ENCODE results near the gene WDR43.

Gene WDR43

DNA sequence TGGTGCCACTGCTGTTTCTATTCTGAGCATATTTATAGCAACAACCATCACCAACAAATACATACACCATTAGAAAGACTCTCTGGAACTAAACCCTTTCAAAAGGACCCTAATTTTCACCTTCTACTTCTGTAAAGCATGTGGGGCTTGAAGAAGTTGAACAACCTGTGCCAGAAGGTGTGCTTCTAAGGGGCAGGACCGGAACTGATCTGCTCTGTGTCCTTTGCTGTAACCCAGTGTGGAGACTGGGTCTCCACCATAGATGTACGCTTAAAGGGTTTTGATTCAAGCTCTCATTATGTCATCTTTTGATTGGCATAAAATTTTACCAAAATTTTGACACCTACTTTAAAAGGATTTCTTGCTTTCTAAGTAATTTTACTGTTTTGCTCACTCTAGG, 40.3 kb downstream of the WDR43 start:
- no peak overlapping the region for H3K4me3 Mint-ChIP-seq
- no peak overlapping the region for H3K27ac Mint-ChIP-seq
- H3K36me3 Mint-ChIP-seq (ENCODE audit: low read depth), result peaks cover 73% of the 10 kb centered on the region
- H3K4me1 Mint-ChIP-seq (ENCODE audit: low read depth), result peaks cover 2% of the 10 kb centered on the region
- no peaks in the 10 kb centered on the region for H3K27me3 Mint-ChIP-seq
- H3K9me3 Mint-ChIP-seq, result no peaks in the 10 kb centered on the region

DNA sequence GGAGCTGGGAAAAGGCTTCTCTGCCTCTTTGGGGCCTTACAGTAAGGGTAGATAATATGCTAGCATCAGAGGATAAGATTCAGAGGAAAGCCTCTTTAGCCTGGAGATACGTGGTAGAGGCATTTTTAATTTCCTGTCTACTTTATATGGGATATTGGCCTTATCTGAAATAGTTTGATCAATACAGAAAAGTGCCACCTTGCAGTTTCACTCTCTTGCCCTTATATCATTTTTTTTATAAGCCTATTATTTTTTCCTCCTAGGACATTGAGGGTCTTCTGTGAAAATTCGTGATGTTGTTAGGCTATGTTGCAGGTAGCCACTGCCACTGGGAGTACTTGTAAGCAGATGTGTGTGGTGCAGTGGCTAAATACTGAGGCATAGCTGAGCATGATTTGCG, 46.5 kb downstream of the WDR43 start:
- Mint-ChIP-seq H3K27me3 (no peaks in the 10 kb centered on the region), H3K9me3 (no peaks in the 10 kb centered on the region), H3K36me3 (ENCODE audit: low read depth) (peaks cover 84% of the 10 kb centered on the region), H3K4me3 (no peak overlapping the region), H3K4me1 (ENCODE audit: low read depth) (peaks cover 2% of the 10 kb centered on the region), H3K27ac (peak overlapping the region; percentile 29)

DNA sequence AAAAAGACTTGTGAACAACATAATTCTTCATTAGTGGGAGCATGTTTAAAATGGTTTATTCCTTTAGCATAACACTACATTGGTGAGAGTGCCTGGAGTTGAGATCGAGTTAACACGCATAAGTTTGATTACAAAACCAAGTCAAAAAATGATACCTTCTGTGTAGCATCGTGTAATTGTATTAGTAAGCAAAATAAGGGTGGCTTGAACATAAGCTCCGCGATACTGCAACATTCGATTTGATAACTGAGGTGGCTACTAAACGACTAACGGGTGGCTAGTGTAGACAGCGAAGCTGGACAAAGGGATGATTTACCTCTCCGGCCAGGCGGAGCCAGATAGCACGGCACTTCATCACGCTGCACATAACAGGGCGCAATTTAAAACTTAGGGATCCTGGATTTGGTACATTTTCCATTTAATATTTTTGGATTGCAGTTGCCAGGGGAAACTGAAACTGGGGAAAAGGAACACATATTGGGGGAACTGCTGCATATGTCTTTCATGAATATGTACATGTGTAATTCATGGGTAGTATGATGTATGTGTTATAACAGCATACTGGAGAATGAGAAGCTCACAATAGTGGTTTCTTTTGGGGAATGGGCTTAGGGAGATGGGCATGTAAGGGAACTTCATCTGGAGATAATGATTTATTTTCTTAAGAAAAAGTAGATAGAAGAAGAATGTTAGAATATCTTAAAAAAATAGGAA, 50.2 kb downstream of the WDR43 start:
- Mint-ChIP-seq H3K27me3 (no peaks in the 10 kb centered on the region), H3K36me3 (ENCODE audit: low read depth) (peaks cover 84% of the 10 kb centered on the region), H3K4me1 (ENCODE audit: low read depth) (peaks cover 3% of the 10 kb centered on the region), H3K4me3 (no peak overlapping the region), H3K27ac (no peak overlapping the region), H3K9me3 (peaks cover 4% of the 10 kb centered on the region)

DNA sequence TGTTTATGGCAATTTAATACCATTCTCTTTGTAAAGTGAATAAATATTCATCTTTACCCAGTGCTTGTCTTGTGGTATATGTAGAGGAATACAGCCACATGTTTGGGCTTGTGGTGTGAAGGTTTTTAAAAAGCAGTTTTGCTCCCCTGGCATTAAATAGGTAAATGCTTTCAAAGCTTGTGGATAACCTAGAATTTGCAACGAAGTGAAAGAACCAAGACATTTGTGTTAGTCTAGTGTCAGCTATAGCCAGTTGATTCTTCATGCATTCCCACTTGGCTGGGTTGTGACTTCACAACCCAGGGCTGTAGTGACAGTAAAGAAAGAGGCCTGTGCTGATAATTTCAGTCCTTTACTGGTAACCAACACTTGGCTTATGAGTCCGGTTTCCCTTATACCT, 53.7 kb downstream of the WDR43 start:
- Mint-ChIP-seq H3K4me3 (no peak overlapping the region), H3K27ac (no peak overlapping the region), H3K9me3 (peaks cover 4% of the 10 kb centered on the region), H3K4me1 (ENCODE audit: low read depth) (peaks cover 17% of the 10 kb centered on the region), H3K27me3 (no peaks in the 10 kb centered on the region), H3K36me3 (ENCODE audit: low read depth) (peaks cover 60% of the 10 kb centered on the region)

DNA sequence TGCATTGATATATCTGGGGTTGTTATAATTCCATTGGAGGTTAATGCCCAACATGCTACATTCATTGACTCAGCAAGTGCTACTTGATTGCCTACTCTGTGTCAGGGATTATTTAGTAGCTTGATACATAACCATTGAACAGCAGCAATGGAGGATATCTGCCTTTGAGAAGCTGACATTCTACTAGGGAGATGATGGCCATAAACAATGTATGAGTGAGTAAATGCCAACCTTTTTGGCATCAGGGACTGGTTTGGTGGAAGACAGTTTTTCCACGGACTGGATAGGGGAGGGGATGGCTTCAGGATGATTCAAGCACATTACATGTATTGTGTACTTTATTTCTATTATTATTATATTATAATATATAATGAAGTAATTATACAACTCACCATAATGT, 54.7 kb downstream of the WDR43 start:
- H3K4me1 Mint-ChIP-seq (ENCODE audit: low read depth), result peaks cover 17% of the 10 kb centered on the region

DNA sequence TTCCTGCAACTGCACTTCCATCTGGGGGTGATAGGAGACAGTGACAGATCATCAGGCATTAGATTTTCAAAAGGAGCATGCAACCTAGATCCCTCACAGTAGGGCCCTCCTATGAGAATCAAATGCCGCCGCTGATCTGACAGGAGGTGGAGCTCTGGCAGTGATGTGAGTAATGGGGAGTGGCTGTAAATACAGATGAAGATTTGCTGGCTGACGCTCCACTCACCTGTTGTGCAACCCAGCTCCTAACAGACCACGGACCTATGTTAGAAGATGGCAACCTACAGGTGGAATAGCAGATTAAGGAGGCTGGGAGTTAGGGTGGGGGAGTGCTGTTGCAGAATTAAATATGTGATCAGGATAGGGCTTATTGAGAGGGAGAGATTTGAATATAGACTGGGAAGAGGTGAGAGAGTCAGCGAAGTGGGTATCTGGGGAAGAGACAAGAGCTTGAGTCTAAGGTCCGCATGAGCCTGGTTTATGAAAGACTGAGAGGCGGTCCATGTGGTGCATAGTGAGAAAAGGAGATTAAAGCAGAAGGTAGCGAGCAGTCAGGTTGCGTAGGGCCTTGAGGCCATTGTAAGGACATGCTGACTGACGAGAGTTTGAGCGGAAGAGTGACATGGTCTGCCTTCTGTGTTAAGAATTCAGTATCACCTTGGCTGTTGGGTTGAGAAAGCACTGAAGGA, 55.3 kb downstream of the WDR43 start:
- Mint-ChIP-seq H3K36me3 (ENCODE audit: low read depth) (peaks cover 44% of the 10 kb centered on the region), H3K27ac (peak overlapping the region; percentile 36), H3K9me3 (peaks cover 4% of the 10 kb centered on the region), H3K4me1 (ENCODE audit: low read depth) (peaks cover 17% of the 10 kb centered on the region), H3K27me3 (no peaks in the 10 kb centered on the region), H3K4me3 (no peak overlapping the region)

More for the DNA sequence above, 54.7 kb downstream of the WDR43 start:
- H3K27ac Mint-ChIP-seq, result peak overlapping the region; percentile 31
- H3K4me3 Mint-ChIP-seq, result no peak overlapping the region
- H3K27me3 Mint-ChIP-seq, result no peaks in the 10 kb centered on the region
- H3K36me3 Mint-ChIP-seq (ENCODE audit: low read depth), result peaks cover 50% of the 10 kb centered on the region
- H3K9me3 Mint-ChIP-seq, result peaks cover 4% of the 10 kb centered on the region

DNA sequence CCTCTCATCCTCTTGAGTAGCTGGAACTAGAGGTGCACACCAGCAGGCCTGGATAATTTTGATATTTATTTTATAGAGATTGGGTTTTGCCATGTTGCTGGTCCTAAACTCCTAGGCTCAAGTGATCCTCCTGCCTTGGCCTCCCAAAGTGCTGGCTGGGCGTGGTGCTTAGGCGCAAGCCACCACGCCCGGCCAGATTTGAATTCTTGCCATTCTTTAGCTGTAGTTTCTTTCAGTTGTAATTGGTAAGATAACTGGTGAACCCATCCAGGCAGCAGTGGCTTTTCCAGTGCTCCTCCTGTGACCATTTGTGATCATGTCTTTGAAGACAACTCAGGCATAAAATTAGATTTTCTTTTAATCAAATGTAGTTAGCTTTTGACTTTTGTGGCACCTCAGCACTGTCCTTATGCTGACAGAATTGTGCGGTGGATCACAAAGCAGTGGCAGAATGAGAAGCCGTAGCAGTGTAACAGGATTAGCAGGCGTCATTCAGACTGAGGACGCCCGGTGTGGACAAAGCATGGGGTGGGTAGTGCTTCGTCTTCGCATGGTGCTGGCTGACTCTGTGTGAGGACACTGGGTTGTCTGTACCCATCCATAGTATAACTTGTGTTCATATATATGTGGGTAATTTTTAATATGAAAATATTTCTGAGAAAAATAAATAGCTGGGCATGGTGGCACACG, 56.6 kb downstream of the WDR43 start:
- Mint-ChIP-seq H3K27me3 (no peaks in the 10 kb centered on the region), H3K9me3 (peaks cover 4% of the 10 kb centered on the region), H3K36me3 (ENCODE audit: low read depth) (peaks cover 33% of the 10 kb centered on the region), H3K27ac (no peak overlapping the region), H3K4me1 (ENCODE audit: low read depth) (peaks cover 21% of the 10 kb centered on the region), H3K4me3 (no peak overlapping the region)

DNA sequence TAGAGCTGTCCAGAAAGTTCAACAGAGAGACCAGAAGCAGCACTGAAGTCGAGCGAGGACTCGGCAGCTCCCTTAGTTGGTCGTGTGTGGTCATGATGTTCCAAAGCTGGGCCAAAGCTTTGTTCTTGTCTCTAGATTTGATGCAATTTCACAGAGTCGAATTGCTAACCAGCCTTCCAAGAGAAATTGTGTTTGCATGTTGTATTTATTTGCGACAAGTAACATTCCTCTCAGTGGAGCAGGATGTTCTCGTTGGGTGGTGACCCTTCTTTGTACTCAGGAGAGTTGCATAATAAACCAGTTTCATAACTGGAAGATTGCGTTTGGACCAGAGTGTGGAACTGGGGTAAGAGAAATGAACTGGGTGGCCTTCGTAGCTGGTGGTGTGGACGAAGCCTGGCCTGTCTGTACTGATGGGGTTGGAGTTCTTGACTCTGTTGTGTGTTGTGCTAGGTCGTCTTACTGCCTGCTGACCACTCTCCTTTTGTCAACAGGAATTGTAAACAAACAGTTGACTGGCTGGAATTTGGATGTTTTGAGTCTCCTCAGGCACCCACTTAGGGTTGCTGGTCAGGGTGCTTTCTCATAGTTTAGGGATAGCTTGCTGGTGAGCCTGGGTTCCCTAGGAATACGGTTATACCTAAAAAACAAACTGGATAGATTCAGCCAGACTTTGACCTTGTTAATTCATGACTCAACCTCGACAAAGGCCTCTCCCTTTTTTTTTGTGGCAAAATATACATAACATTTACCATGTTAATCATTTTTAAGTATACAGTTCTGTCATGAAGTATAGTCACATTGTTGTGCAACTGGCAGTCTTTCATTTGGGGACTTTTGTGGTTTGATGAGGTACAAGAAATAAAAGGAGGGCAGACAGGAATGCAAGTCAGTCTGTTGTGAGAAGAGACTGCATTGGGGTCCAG, 57.7 kb downstream of the WDR43 start:
- Mint-ChIP-seq H3K27ac (peak overlapping the region; percentile 34), H3K36me3 (ENCODE audit: low read depth) (peaks cover 23% of the 10 kb centered on the region), H3K4me1 (ENCODE audit: low read depth) (peaks cover 26% of the 10 kb centered on the region), H3K9me3 (no peaks in the 10 kb centered on the region), H3K27me3 (no peaks in the 10 kb centered on the region), H3K4me3 (no peak overlapping the region)

DNA sequence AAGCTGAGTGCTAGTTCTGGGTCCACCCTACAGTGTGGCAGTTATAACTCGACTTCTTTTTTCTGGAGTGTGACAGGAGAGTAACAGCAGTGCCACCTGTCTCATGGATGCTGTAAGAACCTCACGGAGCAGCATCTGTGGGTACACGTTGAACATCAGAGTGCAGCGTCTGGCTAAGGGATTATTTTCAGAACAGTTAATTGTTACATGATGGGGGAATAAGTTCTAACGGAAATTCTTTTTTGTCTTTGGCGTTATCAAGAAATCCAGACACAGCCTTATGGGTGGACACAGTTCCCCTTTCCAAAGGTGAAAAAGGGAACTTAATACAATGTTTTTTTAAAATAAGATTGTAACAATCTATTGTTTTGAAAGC, 58.4 kb downstream of the WDR43 start:
- peaks cover 20% of the 10 kb centered on the region for H3K36me3 Mint-ChIP-seq (ENCODE audit: low read depth)
- no peak overlapping the region for H3K4me3 Mint-ChIP-seq
- H3K27me3 Mint-ChIP-seq, result no peaks in the 10 kb centered on the region
- H3K27ac Mint-ChIP-seq, result peak overlapping the region; percentile 34
- no peaks in the 10 kb centered on the region for H3K9me3 Mint-ChIP-seq
- peaks cover 26% of the 10 kb centered on the region for H3K4me1 Mint-ChIP-seq (ENCODE audit: low read depth)

DNA sequence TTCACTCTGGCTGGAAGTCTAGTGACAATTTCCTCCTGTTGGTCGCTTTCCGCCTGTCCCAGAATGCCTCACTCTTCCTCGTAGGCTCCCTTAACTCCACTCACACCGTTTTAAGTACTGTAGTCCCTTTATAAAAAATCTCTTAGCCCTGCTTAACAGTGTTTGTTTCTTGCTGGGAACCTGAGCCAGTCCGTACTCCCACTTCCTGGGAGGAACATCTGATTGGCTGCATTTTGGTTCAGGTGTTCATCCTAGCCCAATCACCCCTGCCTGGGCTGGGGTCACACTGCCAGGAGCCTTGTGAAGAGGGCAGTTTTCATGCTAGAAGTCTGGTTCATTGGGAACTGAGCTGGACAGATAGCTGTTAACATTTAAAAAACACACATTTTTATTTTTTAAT, 61.0 kb downstream of the WDR43 start:
- Mint-ChIP-seq H3K4me1 (ENCODE audit: low read depth) (peaks cover 23% of the 10 kb centered on the region), H3K27ac (no peak overlapping the region), H3K27me3 (no peaks in the 10 kb centered on the region), H3K9me3 (no peaks in the 10 kb centered on the region), H3K36me3 (ENCODE audit: low read depth) (peaks cover under 1% of the 10 kb centered on the region), H3K4me3 (no peak overlapping the region)

DNA sequence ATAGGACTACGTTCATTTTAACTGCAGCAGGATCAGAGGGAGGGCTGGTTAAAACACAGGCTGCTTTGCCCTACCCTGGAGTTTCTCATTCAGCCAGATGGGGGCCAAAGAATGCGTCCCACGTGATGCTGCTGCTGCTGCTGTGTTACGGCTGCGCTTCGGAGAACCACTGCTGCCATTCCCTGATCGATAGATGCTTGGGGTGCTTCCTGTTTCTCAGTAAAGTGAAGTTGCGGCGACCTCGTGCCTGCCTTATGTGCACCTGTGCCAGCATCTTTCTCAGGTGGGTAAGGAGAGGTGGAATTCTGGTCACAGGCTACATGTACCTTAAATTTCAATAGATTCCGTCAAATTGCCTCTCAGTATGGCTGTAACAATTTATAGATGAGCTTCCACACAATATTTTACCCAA, 62.0 kb downstream of the WDR43 start:
- no peaks in the 10 kb centered on the region for H3K9me3 Mint-ChIP-seq
- H3K27me3 Mint-ChIP-seq, result no peaks in the 10 kb centered on the region
- H3K27ac Mint-ChIP-seq, result no peak overlapping the region

DNA sequence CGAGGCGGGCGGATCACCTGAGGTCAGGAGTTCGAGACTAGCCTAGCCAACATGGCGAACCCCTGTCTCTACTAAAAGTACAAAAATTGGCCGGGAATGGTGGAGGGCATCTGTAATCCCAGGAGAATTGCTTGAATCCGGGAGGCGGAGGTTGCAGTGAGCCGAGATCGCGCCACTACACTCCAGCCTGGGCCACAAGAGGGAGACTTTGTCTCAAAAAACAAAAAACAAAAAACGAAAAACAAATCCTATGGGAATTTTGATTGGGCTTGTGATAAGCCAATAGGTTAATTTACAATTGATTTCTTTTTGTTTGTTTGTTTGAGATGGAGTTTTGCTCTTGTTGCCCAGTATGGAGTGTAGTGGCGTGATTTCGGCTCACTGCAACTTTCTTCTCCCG, 62.4 kb downstream of the WDR43 start:
- peaks cover 21% of the 10 kb centered on the region for H3K4me1 Mint-ChIP-seq (ENCODE audit: low read depth)
- H3K27me3 Mint-ChIP-seq, result no peaks in the 10 kb centered on the region
- H3K27ac Mint-ChIP-seq, result no peak overlapping the region
- no peaks in the 10 kb centered on the region for H3K36me3 Mint-ChIP-seq (ENCODE audit: low read depth)
- H3K4me3 Mint-ChIP-seq, result peak overlapping the region; percentile 70
- no peaks in the 10 kb centered on the region for H3K9me3 Mint-ChIP-seq

More for the DNA sequence above, 62.0 kb downstream of the WDR43 start:
- Mint-ChIP-seq H3K36me3 (ENCODE audit: low read depth) (no peaks in the 10 kb centered on the region), H3K4me3 (peak overlapping the region; percentile 70), H3K4me1 (ENCODE audit: low read depth) (peaks cover 23% of the 10 kb centered on the region)

DNA sequence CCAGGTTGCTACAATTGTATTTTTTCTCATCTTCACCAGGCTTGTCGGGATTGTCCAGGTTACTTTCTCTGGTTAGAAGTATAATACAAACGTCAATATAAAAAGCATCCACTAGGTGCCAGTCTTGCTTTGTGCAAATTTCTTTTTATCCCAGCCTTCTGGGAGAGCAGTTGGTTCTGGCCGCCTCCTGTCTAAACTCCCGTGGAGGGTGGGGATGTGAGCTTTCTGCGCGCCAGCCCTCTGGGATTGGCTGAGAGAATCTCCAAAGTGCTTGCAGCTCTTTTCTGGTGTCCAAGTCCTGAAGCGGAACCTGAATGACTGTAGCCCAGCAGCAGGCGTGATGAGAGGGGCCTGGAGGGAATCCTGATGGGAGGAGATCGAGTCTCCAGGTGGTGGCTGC, 64.2 kb downstream of the WDR43 start:
- Mint-ChIP-seq H3K27ac (no peak overlapping the region), H3K27me3 (no peaks in the 10 kb centered on the region), H3K9me3 (no peaks in the 10 kb centered on the region), H3K4me3 (no peak overlapping the region), H3K36me3 (ENCODE audit: low read depth) (no peaks in the 10 kb centered on the region), H3K4me1 (ENCODE audit: low read depth) (peaks cover 12% of the 10 kb centered on the region)

DNA sequence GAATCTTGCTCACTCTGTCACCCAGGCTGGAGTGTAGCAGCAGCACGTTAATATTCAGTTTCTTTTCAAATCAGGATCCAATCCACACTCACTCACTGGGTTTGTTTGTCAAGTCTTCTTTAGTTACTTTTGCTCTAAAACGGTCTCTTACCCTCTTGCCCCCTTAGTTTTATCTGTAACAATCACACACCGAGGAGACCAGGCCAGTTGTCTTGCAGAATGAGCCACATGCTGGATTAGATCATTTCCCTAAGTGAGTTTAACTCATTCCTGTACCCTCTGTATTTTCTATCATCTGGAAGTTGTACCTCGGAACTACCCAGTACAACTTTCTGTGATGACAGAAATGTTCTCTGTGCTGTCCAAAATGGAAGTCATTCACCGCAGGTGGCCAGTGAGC, 65.9 kb downstream of the WDR43 start:
- Mint-ChIP-seq H3K4me3 (no peak overlapping the region), H3K4me1 (ENCODE audit: low read depth) (peaks cover 12% of the 10 kb centered on the region), H3K9me3 (no peaks in the 10 kb centered on the region), H3K36me3 (ENCODE audit: low read depth) (no peaks in the 10 kb centered on the region), H3K27ac (no peak overlapping the region), H3K27me3 (no peaks in the 10 kb centered on the region)

All from stimulated activated naive CD8-positive, alpha-beta T cell treated with anti-CD3 and anti-CD28 coated beads, Interleukin-15, Interleukin-2, amounts not matched to agents 100 ng/mL and 50 ng/mL, for 24 hours (primary cell).